ENCODE measurements around the gene DLGAP4.

The DLGAP4 gene

DNA sequence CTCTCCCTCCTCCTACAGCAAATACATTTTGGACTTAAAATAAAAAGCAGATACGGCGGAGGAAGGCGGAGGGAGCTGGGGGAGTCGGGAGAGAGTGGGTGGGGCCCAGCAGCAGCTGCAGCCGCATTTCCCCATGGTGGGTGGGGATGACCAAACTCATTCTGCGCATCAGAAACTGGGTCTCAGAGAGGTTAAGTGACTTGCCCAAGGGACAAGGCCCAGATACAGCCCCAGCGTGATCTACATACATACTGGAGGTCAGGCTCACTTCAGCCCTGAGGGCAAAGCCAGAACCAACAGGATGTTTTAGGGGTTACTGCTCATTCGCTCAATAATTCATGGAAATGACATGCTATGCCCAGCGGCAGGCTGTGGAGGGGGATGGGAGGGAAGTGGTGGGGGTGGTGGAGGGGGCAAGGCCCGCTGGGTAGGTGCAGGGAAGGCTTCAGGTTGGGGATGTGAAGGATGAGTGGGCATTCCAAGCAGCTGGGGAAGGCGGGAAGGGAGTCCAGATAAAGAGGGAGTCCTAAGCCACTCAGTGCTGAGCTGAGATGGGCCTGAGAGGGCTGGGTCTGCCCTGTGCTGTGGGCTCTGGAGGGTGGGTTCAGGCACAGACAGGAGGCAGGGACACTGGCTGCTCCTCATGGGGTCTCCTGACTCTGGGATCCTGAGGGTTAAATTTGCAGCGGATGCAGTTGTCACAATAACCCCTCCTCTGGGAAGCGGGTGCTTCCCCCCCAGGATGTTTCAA lies 31.0 kb downstream of the DLGAP4 start:
- Histone ChIP-seq H3K9me3 (ENCODE audit: insufficient read depth, low read length) (no peaks in the 10 kb centered on the region), H3K9ac (ENCODE audit: insufficient read length, low read depth) (peak overlapping the region; percentile 44), H3K36me3 (ENCODE audit: insufficient read depth, insufficient read length, low read length) (no peaks in the 10 kb centered on the region), H3K27me3 (ENCODE audit: insufficient read depth, insufficient read length) (no peaks in the 10 kb centered on the region), H3K4me1 (ENCODE audit: insufficient read depth, insufficient read length) (peaks cover 43% of the 10 kb centered on the region), H3K4me3 (ENCODE audit: insufficient read length, low read depth) (no peak overlapping the region)
- DNase-seq (ENCODE audit: low read depth, low spot score) = no peak
- TF ChIP-seq ZNF274 (IDR thresholded peaks at IDR 0.05; ENCODE audit: low read depth, low read length) (no peak), SUZ12 (IDR thresholded peaks at IDR 0.05; ENCODE audit: extremely low read depth, insufficient read depth, insufficient read length) (no peak), YY1 (IDR thresholded peaks at IDR 0.05; ENCODE audit: insufficient read depth, insufficient read length) (no peak)

DNA sequence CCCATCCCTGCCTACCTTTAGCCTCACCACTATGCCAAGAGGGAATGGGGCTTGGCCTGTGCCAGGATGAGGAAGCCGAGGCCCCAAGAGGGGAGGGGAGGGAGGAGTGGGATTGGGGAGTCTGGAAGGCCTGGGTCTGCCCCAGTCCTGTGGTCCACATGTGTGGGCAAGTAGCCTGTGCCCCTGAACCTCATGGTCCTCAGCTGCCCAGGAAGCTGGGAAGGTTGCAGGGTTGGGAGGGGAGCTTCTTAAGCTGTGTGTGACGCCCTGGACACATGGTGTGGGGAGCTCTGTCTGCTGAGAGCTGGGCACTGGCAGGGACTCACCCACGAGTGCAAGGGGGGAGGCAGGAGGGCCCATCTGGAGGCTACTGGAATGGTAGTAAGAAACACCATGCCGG lies 31.7 kb downstream of the DLGAP4 start:
- H3K27me3 ChIP-seq (ENCODE audit: insufficient read depth, insufficient read length) = no peaks in the 10 kb centered on the region
- H3K4me3 ChIP-seq (ENCODE audit: insufficient read length, low read depth) = no peak overlapping the region
- peak overlapping the region; percentile 44 for H3K9ac ChIP-seq (ENCODE audit: insufficient read length, low read depth)
- no peaks in the 10 kb centered on the region for H3K36me3 ChIP-seq (ENCODE audit: insufficient read depth, insufficient read length, low read length)
- H3K9me3 ChIP-seq (ENCODE audit: insufficient read depth, low read length) = no peaks in the 10 kb centered on the region
- TF ChIP-seq ZNF274 (IDR thresholded peaks at IDR 0.05; ENCODE audit: low read depth, low read length) = no peak
- no peak for TF ChIP-seq YY1 (IDR thresholded peaks at IDR 0.05; ENCODE audit: insufficient read depth, insufficient read length)
- no peak for TF ChIP-seq SUZ12 (IDR thresholded peaks at IDR 0.05; ENCODE audit: extremely low read depth, insufficient read depth, insufficient read length)
- peaks cover 40% of the 10 kb centered on the region for H3K4me1 ChIP-seq (ENCODE audit: insufficient read depth, insufficient read length)
- DNase-seq (ENCODE audit: low read depth, low spot score) = no peak

DNA sequence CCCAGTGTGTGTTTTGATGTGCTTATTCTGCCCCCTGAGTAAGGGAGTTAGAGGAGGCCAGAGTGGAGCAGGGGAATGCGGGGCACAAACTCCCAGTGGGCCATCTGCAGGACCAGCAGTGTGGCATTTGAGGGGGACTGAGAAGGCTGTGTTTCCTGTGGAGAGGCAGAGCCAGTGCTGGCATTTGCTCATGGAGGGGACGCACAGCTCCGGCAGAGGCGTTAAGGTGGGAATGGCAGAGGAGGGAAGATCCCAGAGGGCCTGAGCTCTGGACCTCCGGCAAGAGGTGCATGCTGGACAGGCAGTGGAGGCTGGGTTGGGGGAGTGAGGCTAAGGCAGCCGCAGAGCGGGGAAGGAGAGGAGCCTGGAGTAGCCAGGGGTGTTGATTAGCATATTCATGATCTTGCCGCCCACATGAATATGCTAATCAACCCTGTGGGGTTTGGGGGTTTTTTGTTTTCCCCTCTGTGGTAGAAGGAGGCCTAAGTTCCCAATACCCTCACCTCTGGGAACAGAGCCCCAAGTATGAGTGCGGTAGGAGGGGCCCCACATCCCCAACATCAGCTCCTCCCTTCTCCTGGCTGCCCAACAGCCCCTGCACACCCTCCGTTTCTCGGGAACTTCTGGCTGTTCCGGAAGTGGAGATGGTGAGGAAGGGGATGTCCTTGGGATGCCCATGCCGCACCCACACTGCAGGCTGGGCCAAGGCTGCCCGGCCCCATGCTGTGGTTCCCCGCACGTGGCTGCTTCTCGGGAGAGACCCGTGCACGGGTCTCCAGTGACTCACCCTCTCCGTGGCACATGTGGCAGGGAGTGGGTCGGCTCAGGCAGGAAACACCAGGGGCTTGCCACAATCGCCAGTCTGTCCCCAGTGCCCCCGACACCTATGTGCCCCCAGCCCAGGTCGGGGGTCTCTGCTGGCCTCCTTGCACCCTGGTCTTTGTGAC lies 33.8 kb downstream of the DLGAP4 start:
- Histone ChIP-seq H3K4me1 (ENCODE audit: insufficient read depth, insufficient read length) (peaks cover 24% of the 10 kb centered on the region), H3K9ac (ENCODE audit: insufficient read length, low read depth) (no peak overlapping the region), H3K9me3 (ENCODE audit: insufficient read depth, low read length) (no peaks in the 10 kb centered on the region), H3K4me3 (ENCODE audit: insufficient read length, low read depth) (no peak overlapping the region), H3K36me3 (ENCODE audit: insufficient read depth, insufficient read length, low read length) (no peaks in the 10 kb centered on the region), H3K27me3 (ENCODE audit: insufficient read depth, insufficient read length) (no peaks in the 10 kb centered on the region)
- no peak for DNase-seq (ENCODE audit: low read depth, low spot score)
- no peak for TF ChIP-seq YY1 (IDR thresholded peaks at IDR 0.05; ENCODE audit: insufficient read depth, insufficient read length)
- no peak for TF ChIP-seq SUZ12 (IDR thresholded peaks at IDR 0.05; ENCODE audit: extremely low read depth, insufficient read depth, insufficient read length)
- TF ChIP-seq ZNF274 (IDR thresholded peaks at IDR 0.05; ENCODE audit: low read depth, low read length) = no peak

DNA sequence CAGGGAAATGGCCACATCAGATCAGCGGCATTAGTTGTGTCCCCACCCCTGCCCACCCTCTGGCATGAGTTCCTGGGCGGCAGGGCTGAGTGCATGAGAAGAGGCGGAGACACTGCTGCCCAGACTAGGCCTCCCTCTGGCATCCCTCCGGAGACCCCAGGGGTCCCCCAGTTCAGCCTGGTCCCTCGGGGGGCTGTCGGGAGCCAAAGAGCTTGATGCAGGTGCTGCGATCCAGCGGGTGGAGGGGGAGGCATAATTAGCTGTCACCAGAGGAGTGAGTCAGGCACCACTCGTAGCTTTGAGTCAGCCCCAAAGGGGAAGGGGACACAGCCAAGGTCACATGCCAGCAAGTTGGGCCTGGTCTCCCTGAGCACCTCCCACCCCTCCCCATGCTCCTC lies 34.5 kb downstream of the DLGAP4 start:
- H3K4me3 ChIP-seq (ENCODE audit: insufficient read length, low read depth) = no peak overlapping the region
- TF ChIP-seq ZNF274 (IDR thresholded peaks at IDR 0.05; ENCODE audit: low read depth, low read length) (no peak), YY1 (IDR thresholded peaks at IDR 0.05; ENCODE audit: insufficient read depth, insufficient read length) (no peak), SUZ12 (IDR thresholded peaks at IDR 0.05; ENCODE audit: extremely low read depth, insufficient read depth, insufficient read length) (no peak)
- no peak for DNase-seq (ENCODE audit: low read depth, low spot score)
- H3K9ac ChIP-seq (ENCODE audit: insufficient read length, low read depth) = no peak overlapping the region
- peaks cover 24% of the 10 kb centered on the region for H3K4me1 ChIP-seq (ENCODE audit: insufficient read depth, insufficient read length)
- no peaks in the 10 kb centered on the region for H3K27me3 ChIP-seq (ENCODE audit: insufficient read depth, insufficient read length)
- no peaks in the 10 kb centered on the region for H3K36me3 ChIP-seq (ENCODE audit: insufficient read depth, insufficient read length, low read length)
- no peaks in the 10 kb centered on the region for H3K9me3 ChIP-seq (ENCODE audit: insufficient read depth, low read length)

DNA sequence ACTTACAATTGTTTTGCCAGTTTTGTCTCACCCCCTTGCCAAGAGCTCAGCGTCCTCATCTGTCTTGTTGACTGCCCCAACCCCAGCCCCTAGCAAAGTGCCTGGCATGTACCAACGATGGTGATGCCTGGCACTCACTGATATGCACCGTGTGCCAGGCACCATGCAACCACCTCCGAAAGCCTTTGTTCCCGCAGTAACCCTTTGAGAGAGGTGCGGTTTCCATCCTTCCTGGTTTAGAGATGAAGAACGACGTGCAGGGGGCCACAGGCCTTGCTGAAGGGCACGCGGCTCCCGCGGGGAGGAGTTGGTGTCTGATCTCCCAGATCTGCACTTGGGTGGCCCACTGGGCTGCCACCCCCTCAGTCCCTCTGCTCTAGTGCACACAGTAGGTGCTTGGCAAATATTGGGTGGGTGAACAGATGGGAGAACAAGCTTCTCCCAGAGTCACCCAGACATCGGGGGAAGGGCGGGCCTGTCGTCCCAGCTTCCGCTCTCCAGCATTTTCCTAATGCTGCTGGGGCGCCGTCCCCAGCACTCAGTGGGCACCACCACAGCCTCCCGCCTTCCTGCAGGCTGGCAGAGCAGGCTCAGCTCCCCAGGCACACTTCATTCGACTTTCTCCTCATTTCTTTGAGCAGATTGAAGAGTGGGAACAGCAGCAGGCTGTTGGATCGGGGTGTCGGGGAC lies 35.3 kb downstream of the DLGAP4 start:
- Histone ChIP-seq H3K4me1 (ENCODE audit: insufficient read depth, insufficient read length) (peaks cover 21% of the 10 kb centered on the region), H3K27me3 (ENCODE audit: insufficient read depth, insufficient read length) (no peaks in the 10 kb centered on the region), H3K9me3 (ENCODE audit: insufficient read depth, low read length) (no peaks in the 10 kb centered on the region), H3K36me3 (ENCODE audit: insufficient read depth, insufficient read length, low read length) (no peaks in the 10 kb centered on the region), H3K9ac (ENCODE audit: insufficient read length, low read depth) (no peak overlapping the region), H3K4me3 (ENCODE audit: insufficient read length, low read depth) (no peak overlapping the region)
- no peak for TF ChIP-seq SUZ12 (IDR thresholded peaks at IDR 0.05; ENCODE audit: extremely low read depth, insufficient read depth, insufficient read length)
- TF ChIP-seq YY1 (IDR thresholded peaks at IDR 0.05; ENCODE audit: insufficient read depth, insufficient read length) = no peak
- no peak for TF ChIP-seq ZNF274 (IDR thresholded peaks at IDR 0.05; ENCODE audit: low read depth, low read length)
- DNase-seq (ENCODE audit: low read depth, low spot score) = no peak

DNA sequence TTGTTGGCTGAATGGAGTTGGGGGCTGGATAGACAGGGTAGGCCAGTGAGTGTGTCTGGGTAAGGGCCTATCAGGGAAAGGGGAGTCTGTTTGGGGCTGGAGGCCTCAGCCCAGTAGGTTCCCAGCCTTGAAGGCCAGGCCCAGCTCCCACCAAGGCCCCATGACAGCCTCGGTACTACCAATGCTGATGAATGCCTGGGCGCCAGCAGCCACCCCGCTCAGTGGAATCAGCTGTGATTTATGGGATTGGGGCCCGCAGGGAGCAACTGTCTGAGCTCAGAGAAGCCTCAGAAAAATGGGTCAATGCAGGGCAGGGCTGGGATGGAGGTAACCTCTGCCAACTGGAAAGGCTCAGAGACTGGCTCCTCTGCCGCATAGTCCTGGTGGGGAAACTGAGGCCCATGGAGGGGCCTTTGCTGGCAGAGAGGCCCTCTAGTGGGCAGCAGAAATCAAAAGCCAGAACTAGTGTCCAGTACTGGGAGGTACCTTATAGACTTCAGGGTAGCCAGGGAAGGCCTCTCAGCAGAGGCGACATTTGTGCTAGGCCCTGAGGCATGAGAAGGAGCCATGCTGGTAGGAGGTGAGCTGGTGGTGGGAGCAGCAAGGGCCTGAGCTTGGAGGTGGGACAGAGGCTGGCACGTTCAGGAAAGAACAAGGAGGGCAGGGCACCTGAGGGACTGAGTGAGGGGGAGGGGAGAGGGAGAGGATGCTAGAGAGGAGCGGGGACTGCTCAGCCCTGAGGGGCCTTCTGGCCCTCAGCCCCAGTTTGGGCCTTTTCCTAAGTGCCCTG lies 36.4 kb downstream of the DLGAP4 start:
- Histone ChIP-seq H3K36me3 (ENCODE audit: insufficient read depth, insufficient read length, low read length) (no peaks in the 10 kb centered on the region), H3K4me3 (ENCODE audit: insufficient read length, low read depth) (no peak overlapping the region), H3K4me1 (ENCODE audit: insufficient read depth, insufficient read length) (peaks cover 15% of the 10 kb centered on the region), H3K27me3 (ENCODE audit: insufficient read depth, insufficient read length) (no peaks in the 10 kb centered on the region), H3K9me3 (ENCODE audit: insufficient read depth, low read length) (no peaks in the 10 kb centered on the region), H3K9ac (ENCODE audit: insufficient read length, low read depth) (no peak overlapping the region)
- no peak for TF ChIP-seq YY1 (IDR thresholded peaks at IDR 0.05; ENCODE audit: insufficient read depth, insufficient read length)
- TF ChIP-seq ZNF274 (IDR thresholded peaks at IDR 0.05; ENCODE audit: low read depth, low read length) = no peak
- no peak for TF ChIP-seq SUZ12 (IDR thresholded peaks at IDR 0.05; ENCODE audit: extremely low read depth, insufficient read depth, insufficient read length)
- no peak for DNase-seq (ENCODE audit: low read depth, low spot score)
